K562 treated with DMSO at 1 percent for 12 hours (cell line): Measurements from ENCODE around the gene PACSIN3. TPM values are rescaled to one million over a fixed set of nuclear protein-coding genes. Genes with fewer than 3 reads are reported as not detected.

ENCODE experiments used
- total RNA-seq: library from RNA; unstranded; fragments of 300-600 nt; gene quantifications from 2 replicates; pipeline ENCODE4 v1.2.3, GENCODE V29; 2022; ENCODE audit not compliant: insufficient read depth

Gene PACSIN3
- 3.7 and 3.8 TPM in 2 replicates for total RNA-seq

GRCh38 chr11:47186076-47186699 is at the start of gene PACSIN3:
Gene PACSIN3, minus strand, starts transcription at chr11:47186434. Its CDS starts 3,707 bp downstream, at chr11:47182727.

DNA sequence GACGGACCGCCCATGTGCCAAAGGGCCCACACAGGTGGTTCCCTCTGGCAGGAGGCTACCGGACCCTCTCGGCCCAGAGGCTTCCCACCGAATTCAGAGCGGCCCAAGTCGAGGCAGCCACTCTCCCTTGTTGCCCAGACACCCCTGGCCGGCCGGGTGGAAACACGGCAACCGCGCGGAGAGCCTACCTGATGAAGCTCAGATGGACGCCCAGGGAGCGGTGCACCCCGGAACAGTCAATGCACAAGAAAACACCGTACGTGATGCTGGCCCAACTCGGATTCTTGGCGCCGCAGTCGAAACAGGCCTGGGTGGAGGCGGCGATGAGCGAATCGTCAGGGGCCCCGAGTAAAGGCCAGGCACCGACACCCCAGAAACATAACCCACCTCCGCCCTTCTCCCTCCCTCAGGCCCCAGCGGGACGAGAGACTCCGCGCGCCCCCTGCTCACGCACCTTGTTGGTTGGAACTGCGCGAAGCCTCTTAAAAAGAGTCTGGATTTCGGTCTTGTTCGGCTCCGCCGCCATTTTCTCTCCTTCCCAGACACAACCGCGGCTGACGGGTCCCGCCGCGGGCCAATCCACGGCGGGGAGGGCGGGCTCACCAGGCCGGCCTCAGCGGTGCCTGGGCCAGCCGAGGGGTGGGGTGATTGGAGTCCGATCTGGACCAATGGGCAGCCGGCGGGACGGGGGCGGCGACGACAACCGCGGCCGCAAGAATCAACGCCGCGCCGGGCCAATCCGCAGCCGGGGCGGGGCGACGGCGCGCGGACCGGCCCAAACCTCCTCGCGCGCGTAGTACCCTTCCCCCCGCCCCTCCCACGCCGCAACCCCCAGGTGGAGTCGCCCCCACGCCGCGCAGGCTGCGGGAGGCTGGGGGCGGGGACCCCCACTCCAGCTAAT is 9.7 kb downstream of the PACSIN3 start, which contains the start of gene ARFGAP2:
Gene ARFGAP2 (minus strand): TSS at position 552 of the 901 bp plus-strand sequence. CDS start 26 bp downstream, at position 526.

Other genes with a start within 250 kb of the PACSIN3 start
- gene CSTPP1, start 249.7 kb downstream of the PACSIN3 start, total RNA-seq, result 22.3 and 27.0 TPM in 2 replicates
- 65.4 and 101 TPM in 2 replicates for gene ARFGAP2, start 9.6 kb downstream of the PACSIN3 start, total RNA-seq
- gene DDB2, start 28.5 kb upstream of the PACSIN3 start, total RNA-seq, result 13.7 and 22.2 TPM in 2 replicates
- 26.8 and 32.8 TPM in 2 replicates for gene ACP2, start 62.4 kb upstream of the PACSIN3 start, total RNA-seq
- 14.8 and 15.4 TPM in 2 replicates for gene NR1H3, start 71.6 kb upstream of the PACSIN3 start, total RNA-seq
- gene MADD, start 83.7 kb upstream of the PACSIN3 start, total RNA-seq, result 33.2 and 67.5 TPM in 2 replicates
- gene MYBPC3, start 166.3 kb upstream of the PACSIN3 start, total RNA-seq, result not detected in 2 replicates
- 71.7 and 77.5 TPM in 2 replicates for gene SPI1, start 192.1 kb upstream of the PACSIN3 start, total RNA-seq
- gene SLC39A13, start 222.2 kb upstream of the PACSIN3 start, total RNA-seq, result 25.9 and 30.0 TPM in 2 replicates
- gene PSMC3, start 240.0 kb upstream of the PACSIN3 start, total RNA-seq, result 220 and 240 TPM in 2 replicates